HG03378 (cell line): ENCODE measurements around the gene WNK1.
"Not testable (repeated sequence)": the region's sequence is repeated elsewhere in the genome, so short reads cannot be mapped to it uniquely, and the experiment has no call there.

Experiments used
- ATAC-seq: cut with Tn5 transposase; IDR thresholded peaks from one replicate; pipeline ENCODE4 v1.9.1; 2021; ENCODE audit warnings: mild to moderate bottlenecking, moderate library complexity; ENCODE audit not compliant: unreplicated experiment

The WNK1 gene

DNA sequence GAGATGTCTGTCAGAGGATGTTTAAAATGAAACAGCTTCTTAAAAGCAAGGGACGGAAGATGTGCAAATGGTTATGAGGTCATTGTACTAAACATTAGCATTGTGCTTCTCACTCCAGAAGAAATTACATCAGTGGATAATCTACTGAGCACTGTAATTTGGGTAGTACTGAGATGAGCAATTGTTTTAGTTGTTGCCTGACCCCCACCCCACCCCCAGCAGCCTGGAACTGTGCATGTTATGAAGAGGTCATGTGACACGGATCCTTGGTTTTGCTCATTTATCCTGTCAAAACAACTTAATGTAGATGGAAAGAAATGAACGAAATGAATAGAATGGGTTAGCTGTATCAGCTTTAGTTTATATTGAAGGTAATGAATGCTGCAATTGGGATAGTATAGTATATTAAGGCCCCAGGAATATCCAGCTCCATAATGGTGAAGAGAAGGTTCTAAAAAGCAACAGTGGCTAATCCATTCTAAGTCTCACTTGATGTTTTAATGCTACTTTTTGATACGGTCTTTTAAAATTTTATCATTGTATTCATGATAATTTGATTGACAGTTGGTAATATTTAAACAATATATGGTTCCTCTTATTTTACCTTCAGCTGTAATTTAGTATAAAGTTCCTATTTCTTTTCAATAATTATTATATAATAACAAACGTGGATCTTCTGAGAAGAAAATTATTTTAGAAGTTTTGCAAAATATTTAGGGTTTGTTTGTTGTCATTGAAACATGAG lies 58.5 kb downstream of the WNK1 start:
- no peak for ATAC-seq

DNA sequence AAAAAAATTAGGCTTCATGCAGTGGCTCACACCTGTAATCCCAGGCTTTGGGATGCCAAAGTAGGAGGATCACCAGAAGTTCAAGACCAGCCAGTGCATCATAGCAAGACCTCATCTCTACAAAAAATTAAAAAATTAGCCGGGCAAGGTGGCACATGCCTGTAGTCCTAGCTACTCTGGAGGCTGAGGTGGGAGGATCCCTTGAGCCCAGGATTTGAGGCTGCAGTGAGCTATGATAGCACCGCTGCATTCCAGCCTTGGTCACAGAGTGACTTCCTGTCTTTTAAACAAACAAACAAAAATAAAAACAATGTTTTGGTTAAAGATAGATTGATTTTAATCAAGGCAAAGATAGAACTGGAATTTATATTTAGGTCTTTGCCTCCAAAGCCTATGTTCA lies 60.6 kb downstream of the WNK1 start:
- ATAC-seq = no peak

GRCh38 chr12:817456-817855 lies 65.1 kb downstream of the WNK1 start:
- ATAC-seq = not testable (repeated sequence)

GRCh38 chr12:817941-818600 lies 65.7 kb downstream of the WNK1 start:
- no peak for ATAC-seq

DNA sequence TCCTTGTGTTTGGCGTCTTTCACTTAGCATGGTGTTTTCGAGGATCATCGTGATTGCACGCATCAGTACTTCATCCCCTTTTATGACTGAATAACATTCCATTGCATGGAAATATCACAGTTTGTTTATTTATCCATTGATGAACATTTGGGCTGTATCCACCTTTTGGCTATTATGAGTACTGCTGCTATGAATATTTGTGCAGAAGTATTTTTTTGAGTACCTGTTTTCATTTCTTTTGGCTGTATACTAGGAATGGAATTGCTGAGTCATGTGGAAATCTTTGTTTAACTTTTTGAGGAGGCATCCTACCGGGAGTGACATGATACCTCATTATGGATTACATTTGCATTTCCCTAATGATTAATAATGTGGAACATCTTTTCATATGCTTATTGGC lies 66.4 kb downstream of the WNK1 start:
- no peak for ATAC-seq

GRCh38 chr12:820336-820735 lies 68.0 kb downstream of the WNK1 start:
- no peak for ATAC-seq

DNA sequence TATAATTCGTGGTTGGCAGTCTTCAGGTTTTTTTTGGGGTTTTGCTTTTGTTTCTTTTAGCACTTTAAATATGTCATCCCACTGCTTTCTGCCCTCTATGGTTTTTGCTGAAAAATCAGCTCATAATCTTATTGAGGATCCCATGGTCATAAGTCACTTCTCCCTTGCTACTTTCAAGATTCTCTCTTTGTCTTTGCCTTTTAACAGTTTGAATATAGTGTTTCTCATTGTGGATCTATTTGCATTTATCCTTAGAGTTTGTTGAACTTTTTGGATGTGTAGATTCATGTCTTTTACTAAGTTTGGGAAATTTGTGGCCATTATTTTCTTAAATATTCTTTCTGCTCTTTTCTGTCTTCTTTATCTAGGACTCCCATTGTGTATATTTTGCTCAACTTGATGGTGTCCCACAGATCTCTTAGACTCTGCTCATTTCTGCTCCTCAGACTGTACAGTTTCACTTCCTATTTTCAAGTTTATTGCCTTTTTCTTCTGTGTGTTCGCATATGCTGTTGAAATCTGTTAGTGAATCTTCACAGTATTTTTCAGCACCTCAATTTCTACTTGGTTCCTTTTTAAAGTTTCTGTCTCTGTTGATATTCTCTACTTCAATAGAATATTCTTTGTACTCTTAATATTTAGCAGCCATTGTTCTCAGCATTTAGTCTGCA lies 70.8 kb downstream of the WNK1 start:
- ATAC-seq = peak; percentile 84

- ATAC-seq = no peak
Observed at GRCh38 chr12:826331-826730, 74.0 kb downstream of the WNK1 start.

GRCh38 chr12:828726-829395 lies 76.5 kb downstream of the WNK1 start:
- no peak for ATAC-seq

DNA sequence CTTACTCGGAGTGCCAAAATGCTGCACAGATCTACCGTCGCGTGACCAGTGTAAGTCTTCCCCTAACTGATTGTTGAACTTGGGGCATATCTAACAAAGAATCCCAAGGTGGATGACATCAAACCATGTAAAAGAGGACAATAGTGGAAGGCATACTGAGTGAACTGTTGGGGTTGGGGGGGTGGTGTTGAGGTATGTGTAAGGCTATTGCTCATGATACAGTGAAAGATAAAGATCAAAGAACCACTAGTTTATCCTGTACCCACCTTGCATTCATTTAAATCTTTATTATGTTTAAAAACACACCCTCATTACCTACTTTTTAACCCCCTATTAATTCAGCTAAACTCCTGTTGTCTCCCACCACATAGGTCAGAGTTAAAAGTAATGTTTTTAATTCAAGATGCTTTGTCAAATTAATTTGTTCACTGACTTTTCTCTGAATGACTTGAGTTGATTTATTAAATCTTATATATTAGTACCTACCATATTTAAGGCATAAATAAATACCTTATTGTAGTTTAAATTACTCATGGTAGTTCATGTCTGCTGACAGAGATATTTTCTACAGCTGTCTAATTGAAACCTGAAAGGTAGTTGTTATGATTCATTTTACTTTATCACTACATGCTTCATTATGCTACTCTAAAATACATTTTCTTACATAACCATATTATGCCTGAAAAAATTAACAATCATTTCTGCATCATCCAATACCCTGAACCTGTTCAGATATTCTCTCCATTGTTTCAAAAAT lies 77.9 kb downstream of the WNK1 start:
- no peak for ATAC-seq

GRCh38 chr12:835754-836518 lies 83.6 kb downstream of the WNK1 start:
- ATAC-seq = no peak

DNA sequence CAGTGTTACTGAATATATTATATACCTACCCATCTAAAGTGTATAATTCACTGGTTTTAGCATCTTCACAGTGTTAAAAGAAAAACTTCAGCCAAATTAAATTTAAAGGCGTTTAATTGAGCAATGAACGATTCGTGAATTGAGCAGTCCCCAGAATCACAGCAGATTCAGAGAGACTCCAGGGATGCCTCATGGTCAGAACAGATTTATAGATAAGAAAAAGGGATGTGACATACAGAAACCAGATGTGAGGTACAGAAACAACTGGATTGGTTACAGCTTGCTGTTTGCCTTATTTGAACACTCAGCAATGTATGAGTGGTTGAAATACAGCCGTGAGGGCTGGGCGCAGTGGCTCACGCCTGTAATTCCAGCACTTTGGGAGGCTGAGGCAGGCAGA lies 84.6 kb downstream of the WNK1 start:
- no peak for ATAC-seq

GRCh38 chr12:837548-837947 lies 85.2 kb downstream of the WNK1 start:
- no peak for ATAC-seq

GRCh38 chr12:843609-844008 lies 91.2 kb downstream of the WNK1 start:
- no peak for ATAC-seq

- ATAC-seq = no peak
Observed at GRCh38 chr12:846421-846820, 94.0 kb downstream of the WNK1 start.

- no peak for ATAC-seq
Observed at GRCh38 chr12:848173-848865, 95.9 kb downstream of the WNK1 start.

- ATAC-seq = no peak
Observed at GRCh38 chr12:848882-849527, 96.6 kb downstream of the WNK1 start.

DNA sequence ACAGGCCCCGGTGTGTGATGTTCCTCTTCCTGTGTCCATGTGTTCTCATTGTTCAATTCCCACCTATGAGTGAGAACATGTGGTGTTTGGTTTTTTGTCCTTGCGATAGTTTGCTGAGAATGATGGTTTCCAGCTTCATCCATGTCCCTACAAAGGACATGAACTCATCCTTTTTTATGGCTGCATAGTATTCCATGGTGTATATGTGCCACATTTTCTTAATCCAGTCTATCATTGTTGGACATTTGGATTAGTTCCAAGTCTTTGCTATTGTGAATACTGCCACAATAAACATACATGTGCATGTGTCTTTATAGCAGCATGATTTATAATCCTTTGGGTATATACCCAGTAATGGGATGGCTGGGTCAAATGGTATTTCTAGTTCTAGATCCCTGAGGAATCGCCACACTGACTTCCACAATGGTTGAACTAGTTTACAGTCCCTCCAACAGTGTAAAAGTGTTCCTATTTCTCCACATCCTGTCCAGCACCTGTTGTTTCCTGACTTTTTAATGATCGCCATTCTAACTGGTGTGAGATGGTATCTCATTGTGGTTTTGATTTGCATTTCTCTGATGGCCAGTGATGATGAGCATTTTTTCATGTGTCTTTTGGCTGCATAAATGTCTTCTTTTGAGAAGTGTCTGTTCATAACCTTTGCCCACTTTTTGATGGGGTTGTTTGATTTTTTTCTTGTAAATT lies 97.5 kb downstream of the WNK1 start:
- ATAC-seq = not testable (repeated sequence)
